Heart right ventricle (tissue), 16 donors: ENCODE data around the gene KLHL30. TPM values are rescaled to one million over a fixed set of nuclear protein-coding genes. Genes with fewer than 3 reads are reported as not detected.

Source experiments
- ATAC-seq, 8 donors: fragments of 200-7000 bp; cut with Tn5 transposase; one replicate each; pipeline ENCODE4 v1.9.1; 2020; ENCODE audit warnings: mild to moderate bottlenecking in 8 of 8, moderate library complexity in 8 of 8, moderate number of reproducible peaks in 1 of 8
- DNase-seq, 2 donors: peaks; one replicate each; pipeline ENCODE4 v3.0.0-alpha.2; 2020
- H3K27ac ChIP-seq, 10 donors: fragments of 200-600 bp; sonication (generic) in 2 of 10; one replicate each; pipeline versions ENCODE4 v1.5.0 to v1.8.0; 2020 to 2022; ENCODE audit warnings: mild to moderate bottlenecking in 3 of 10
- H3K27me3 ChIP-seq, 7 donors: fragments of 200-600 bp; one replicate each; pipeline ENCODE4 v1.8.0; 2021 to 2022; ENCODE audit warnings: mild to moderate bottlenecking in 2 of 7
- H3K36me3 ChIP-seq, 9 donors: fragments of 200-600 bp; sonication (generic) in 1 of 9; one replicate each; pipeline versions ENCODE4 v1.5.0 to v1.8.0; 2020 to 2022; ENCODE audit warnings: mild to moderate bottlenecking in 2 of 9
- H3K4me1 ChIP-seq, 9 donors: fragments of 200-600 bp; sonication (generic) in 1 of 9; one replicate each; pipeline versions ENCODE4 v1.5.0 to v1.8.0; 2020 to 2022; ENCODE audit warnings: mild to moderate bottlenecking in 4 of 9
- H3K4me3 ChIP-seq, 10 donors: fragments of 200-600 bp; sonication (generic) in 2 of 10; one replicate each; pipeline versions ENCODE4 v1.5.0 to v1.8.0; 2020 to 2022; ENCODE audit warnings: mild to moderate bottlenecking in 7 of 10, moderate library complexity in 2 of 10
- H3K9me3 ChIP-seq, 11 donors: fragments of 200-600 bp in 10 of 11; sonication (generic) in 2 of 11; one replicate each; pipeline versions ENCODE4 v1.5.0 to v1.8.0; 2013 to 2022; ENCODE audit warnings: mild to moderate bottlenecking in 2 of 11, control low read depth in 1 of 11, moderate library complexity in 1 of 11
- CTCF ChIP-seq, 9 donors: fragments of 200-600 bp; sonication (generic) in 2 of 9; IDR thresholded peaks; one replicate each; pipeline versions ENCODE4 v1.5.0 to v1.8.0; 2021 to 2022; ENCODE audit warnings: antibody characterized with exemption in 9 of 9, mild to moderate bottlenecking in 5 of 9, moderate library complexity in 1 of 9
- WGBS, 2 donors: extraction: QIAGEN DNeasy Blood & Tissue Kit; methylation state at CpG; one replicate each; pipeline ENCODE4 v1.1.7; 2013; ENCODE audit warnings: inconsistent platforms in 1 of 2; 5-methylcytosine and 5-hydroxymethylcytosine counted together
- intact Hi-C, 10 donors: fragments of 100-400 bp; cut with DNase I; formaldehyde crosslinking; loops; one replicate each; pipeline versions ENCODE4 v1.11.1 to v1.14.2; 2022
- polyA plus RNA-seq, 2 donors: library from polyadenylated mRNA; stranded (reverse); fragments of 200-250 nt; gene quantifications; one replicate each; pipeline ENCODE4 v1.2.3, GENCODE V29; 2013
- total RNA-seq, 10 donors: library from RNA; stranded (reverse); fragmentation: NEBNext Ultra II Directional in 3 of 10; extraction: Animal tissue kit (Norgen Biotek cat#: 25700) in 3 of 10; gene quantifications; one replicate each; pipeline versions ENCODE4 v1.2.1 to v1.2.4, GENCODE V29; 2021 to 2023
- donor health status: Arrhythmogenic right ventricular cardiomyopathy.
- donor health status: ischemic (EF 13 %, LVEDD 7.1; RV severe dilation, severe dysfunction).
- donor health status: healthy with polysubstance abuse.
- donor health status: DM: no; HTN: yes; CAD: no.
- donor health status: DM: no; HTN: no; CAD: no.
- donor health status: ischemic (EF 25% LVEDD 6.9; RV normal size, moderate dysfunction).
- donor health status: ischemic (EF 25% LVEDD 5.7; RV mildly dilated, moderate dysfunction).
- donor health status: healthy.
- donor health status: DM: yes; HTN: yes; CAD: no.
- donor health status: Ischemic cardiomyopathy.
- donor health status: ischemic (EF 35%, LVEDD 5.7; RV mildly dilated, moderate dysfunction).
- donor health status: nonischemic (EF 11% LVEDD 7.7; RV severe dilation, severe dysfunction).
- donor health status: DM: yes; HTN: yes; CAD: no.
- donor health status: PGD.
- donor health status: ischemic (EF 29% LVEDD 5.4; RV normal size, mild dysfunction).
- donor health status: nonischemic (EF 23%, LVEDD 6.1; RV moderate dilation, normal function).

Gene KLHL30
- total and polyA plus RNA-seq, 12 donors: 3.0 to 30.1 (median 25.9) TPM

- WGBS, 2 donors: 88 to 93% methylated on average over 18 of the region's 18 CpGs
- no peak overlapping the region for H3K4me3 ChIP-seq
- H3K4me1 ChIP-seq: peaks cover 0 to 25% (median 0%) of the 10 kb centered on the region in 9 donors
- no peak overlapping the region for H3K27ac ChIP-seq
- ATAC-seq: no peak
- peaks cover 0 to 6% (median 0%) of the 10 kb centered on the region in 7 donors for H3K27me3 ChIP-seq
- no peaks in the 10 kb centered on the region for H3K36me3 ChIP-seq
- intact Hi-C loops: no loop called here
- no peaks in the 10 kb centered on the region for H3K9me3 ChIP-seq
- no peak for DNase-seq
- TF ChIP-seq CTCF (IDR thresholded peaks at IDR 0.05): no peak
These were observed 34.8 kb upstream of the KLHL30 start for GRCh38 chr2:238103465-238104225.

- DNase-seq: no peak
- no peak for TF ChIP-seq CTCF (IDR thresholded peaks at IDR 0.05)
- intact Hi-C loops: no loop called here
- H3K27me3 ChIP-seq: peaks cover 0 to 6% (median 0%) of the 10 kb centered on the region in 7 donors
- H3K4me1 ChIP-seq: peaks cover 0 to 25% (median 0%) of the 10 kb centered on the region in 9 donors
- H3K4me3 ChIP-seq: no peak overlapping the region
- no peak for ATAC-seq
- H3K9me3 ChIP-seq: no peaks in the 10 kb centered on the region
- 89% methylated on average over 14 of the region's 14 CpGs for WGBS, 2 donors
- no peaks in the 10 kb centered on the region for H3K36me3 ChIP-seq
- H3K27ac ChIP-seq: no peak overlapping the region
These were observed 34.2 kb upstream of the KLHL30 start for GRCh38 chr2:238104226-238104690.

- intact Hi-C loops: no loop called here
- Histone ChIP-seq H3K4me1 (peaks cover 0 to 21% (median 0%) of the 10 kb centered on the region in 9 donors), H3K36me3 (no peaks in the 10 kb centered on the region), H3K9me3 (no peaks in the 10 kb centered on the region), H3K4me3 (no peak overlapping the region), H3K27ac (no peak overlapping the region), H3K27me3 (peaks cover 0 to 6% (median 0%) of the 10 kb centered on the region in 7 donors)
- TF ChIP-seq CTCF (IDR thresholded peaks at IDR 0.05): no peak
- no peak for DNase-seq
- ATAC-seq: no peak
- 92 to 94% methylated on average over 21 of the region's 21 CpGs for WGBS, 2 donors
These were observed 33.6 kb upstream of the KLHL30 start for GRCh38 chr2:238104691-238105371.

- intact Hi-C loops: no loop called here
- Histone ChIP-seq H3K27ac (no peak overlapping the region), H3K27me3 (peaks cover 0 to 6% (median 0%) of the 10 kb centered on the region in 7 donors), H3K9me3 (no peaks in the 10 kb centered on the region), H3K36me3 (no peaks in the 10 kb centered on the region), H3K4me1 (peaks cover 0 to 21% (median 0%) of the 10 kb centered on the region in 9 donors), H3K4me3 (no peak overlapping the region)
- no peak for TF ChIP-seq CTCF (IDR thresholded peaks at IDR 0.05)
- WGBS, 2 donors: 83 to 86% methylated on average over 28 of the region's 28 CpGs
- DNase-seq (no peak), ATAC-seq (no peak)
These were observed 32.7 kb upstream of the KLHL30 start for GRCh38 chr2:238105506-238106338.
